Measurements from ENCODE around the gene STARD13.
"Not testable (repeated sequence)": the region's sequence is repeated elsewhere in the genome, so short reads cannot be mapped to it uniquely, and the experiment has no call there.

The STARD13 gene

DNA sequence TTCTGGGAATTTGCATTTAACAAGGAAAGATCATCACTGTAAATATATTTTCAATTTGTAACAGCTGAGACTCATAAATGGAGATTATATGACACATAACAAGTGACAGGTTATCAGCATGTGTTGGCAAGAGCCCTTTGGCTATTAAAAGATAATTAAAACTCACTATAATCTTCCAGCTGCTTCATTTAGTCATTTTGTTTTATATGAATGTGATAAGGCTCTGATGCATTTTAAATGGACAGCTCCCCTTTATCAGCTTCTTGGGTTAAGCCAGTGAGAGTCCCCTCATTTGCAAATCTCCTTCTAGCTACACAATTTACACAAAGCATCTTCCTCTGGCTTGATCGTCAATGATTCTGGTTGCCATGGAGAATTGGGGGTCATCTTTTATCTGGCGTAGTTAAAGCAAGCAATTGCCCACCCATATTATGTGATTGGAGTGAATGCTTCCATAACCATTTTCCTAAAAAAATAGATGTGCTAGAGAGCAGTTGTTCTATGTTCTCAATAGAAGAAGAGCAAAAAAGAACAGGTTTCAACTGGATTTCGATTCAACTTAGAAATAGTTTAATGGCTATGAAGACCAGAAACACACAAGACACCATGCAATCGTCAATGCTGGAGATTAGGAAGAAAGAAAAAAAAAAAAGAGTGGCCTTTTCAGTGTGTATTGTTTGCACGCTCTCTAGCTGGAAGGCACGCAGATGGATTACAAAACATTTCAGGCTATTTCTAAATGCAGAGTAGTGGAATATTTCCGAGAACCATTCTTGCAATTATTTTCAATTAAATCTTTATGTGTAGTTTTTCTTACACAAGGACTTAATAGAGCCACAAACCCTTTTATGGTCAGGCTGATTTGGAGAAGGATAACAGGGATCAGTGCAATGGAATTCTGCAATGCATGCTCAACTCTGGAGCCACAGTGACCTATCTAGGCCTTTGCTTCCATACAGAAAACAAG is 27.4 kb downstream of the STARD13 start:
- DNase-seq (ENCODE audit: low read depth in 2 of 2): no peak

DNA sequence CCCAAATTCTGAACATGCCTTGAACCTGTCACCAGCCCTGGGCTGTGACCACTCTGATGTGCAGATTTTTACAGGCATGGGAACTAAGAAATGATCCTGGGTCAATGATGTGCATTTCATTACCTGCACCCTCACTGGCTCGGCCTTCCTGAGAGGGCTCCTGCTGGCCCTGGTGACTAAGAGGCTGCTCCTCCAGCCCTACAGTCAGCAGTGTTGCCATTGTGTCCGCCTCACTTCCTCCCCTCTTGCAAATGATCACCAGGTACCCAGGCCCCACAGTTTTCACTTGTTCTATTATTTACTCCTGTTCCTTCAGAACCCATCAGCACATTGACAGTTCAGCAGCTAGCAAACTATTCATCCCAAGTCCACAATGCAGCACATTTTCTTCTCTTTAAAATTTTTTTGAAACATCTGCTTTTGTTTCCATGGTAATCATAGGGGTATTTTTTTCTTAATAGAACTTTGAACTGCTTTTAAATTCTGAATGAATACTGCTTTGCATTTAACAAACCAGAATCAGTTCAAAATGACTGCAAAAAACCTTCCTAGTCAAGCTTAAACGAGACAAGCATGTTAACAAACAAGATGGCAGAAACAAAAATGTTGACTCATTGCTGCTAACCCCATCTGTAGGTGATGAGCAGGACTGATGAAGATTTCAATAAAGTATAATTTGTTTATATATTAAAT is 29.3 kb downstream of the STARD13 start:
- no peak for DNase-seq (ENCODE audit: low read depth in 2 of 2)

DNA sequence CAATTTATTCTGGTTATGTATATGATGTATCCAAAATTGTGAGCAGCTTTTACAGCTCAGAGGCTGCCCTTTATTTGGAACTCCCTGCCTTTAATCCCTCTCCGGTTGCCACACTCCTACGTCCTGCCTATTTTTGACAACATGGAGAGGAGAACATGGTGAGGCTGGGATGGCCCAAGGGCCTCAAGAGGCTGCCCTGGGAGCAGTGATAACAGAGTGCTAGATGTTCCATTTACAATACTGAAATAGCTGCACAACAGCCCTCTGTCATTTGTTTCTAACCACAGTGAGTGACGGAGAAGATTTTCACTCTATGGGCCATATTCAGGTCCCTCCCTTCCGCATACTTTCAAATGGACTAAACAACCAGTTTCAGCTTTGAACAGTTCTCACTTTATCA is 33.4 kb downstream of the STARD13 start:
- no peak for DNase-seq (ENCODE audit: low read depth in 2 of 2)

DNA sequence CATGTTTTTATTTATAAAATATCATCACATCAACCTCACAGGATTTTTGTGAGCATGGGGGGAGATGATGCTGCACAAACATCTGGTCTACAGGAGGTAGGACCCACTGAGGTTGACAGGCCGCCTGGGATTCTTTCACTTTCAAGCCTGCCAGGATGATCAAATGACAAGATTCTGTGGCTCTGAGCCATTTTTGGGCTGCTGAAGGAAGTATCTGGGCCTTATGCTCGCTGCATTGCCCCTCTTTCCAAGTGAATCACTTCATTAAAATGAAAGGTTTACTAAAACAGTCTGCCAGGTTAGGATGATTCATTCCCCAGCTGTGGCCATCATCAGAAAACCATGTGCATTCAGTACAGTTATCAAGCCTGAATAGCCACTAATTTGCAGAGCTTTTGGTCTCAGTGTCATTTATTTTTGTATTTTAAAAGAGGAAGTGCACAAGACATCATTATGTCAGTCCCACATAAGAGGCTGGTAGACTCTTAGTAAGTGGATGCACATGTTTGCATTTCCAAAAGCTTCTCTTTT is 34.4 kb downstream of the STARD13 start:
- no peak for DNase-seq (ENCODE audit: low read depth in 2 of 2)

DNA sequence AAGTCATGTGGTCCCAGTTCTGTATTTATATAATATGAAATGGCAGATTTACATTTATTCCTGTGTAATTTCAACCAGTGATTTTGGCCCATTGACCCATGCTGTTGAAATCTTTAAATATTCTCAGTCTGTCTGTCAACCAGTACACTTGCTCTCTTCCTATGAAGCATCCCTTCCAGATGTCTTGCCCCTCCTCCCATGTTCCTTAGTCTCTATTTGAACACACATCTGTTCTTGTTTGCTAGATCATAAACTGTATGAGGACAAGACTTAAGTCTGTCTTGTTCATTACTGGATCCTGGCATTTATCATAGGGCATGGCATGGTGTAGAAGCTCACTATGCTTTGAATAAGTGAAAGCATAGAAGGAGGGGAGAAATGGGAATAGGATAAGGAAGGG is 34.9 kb downstream of the STARD13 start:
- DNase-seq (ENCODE audit: low read depth in 2 of 2): no peak

DNA sequence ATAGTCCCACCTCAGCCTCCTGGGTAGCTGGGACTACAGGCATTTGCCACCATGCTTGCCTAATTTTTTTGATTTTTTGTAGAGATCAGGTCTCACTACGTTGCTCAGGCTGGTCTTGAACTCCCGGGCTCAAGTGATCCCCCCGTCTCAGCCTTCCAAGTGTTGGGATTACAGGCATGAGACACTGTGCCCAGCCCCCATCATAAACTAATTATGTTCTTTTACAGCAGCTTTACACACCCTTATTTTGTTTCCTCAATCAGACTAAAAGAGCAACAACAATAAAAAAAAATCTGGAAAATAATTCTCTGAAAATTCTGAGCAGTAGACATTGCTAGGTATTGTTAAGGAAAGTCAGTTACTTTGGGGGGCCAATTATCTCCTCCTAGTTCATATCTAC is 35.7 kb downstream of the STARD13 start:
- DNase-seq (ENCODE audit: low read depth in 2 of 2): no peak

DNA sequence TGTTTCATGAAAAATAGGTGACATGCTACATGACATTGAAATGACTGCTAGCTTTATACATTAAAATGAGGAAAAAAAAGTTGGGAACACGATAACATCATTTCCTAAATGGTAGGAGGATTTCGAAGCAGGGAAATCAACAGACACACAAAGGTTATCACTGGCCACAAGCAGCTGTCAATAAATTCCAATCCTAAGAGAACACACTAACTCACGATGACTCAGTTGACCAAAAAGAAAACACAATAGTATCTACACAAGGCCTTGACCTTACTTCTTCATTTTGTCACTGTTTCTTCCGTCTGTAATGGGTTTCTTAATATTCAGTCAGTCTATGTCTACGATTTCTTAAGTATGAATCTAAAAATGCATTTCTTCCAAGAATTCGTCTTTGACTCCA is 36.5 kb downstream of the STARD13 start:
- DNase-seq (ENCODE audit: low read depth in 2 of 2): no peak

DNA sequence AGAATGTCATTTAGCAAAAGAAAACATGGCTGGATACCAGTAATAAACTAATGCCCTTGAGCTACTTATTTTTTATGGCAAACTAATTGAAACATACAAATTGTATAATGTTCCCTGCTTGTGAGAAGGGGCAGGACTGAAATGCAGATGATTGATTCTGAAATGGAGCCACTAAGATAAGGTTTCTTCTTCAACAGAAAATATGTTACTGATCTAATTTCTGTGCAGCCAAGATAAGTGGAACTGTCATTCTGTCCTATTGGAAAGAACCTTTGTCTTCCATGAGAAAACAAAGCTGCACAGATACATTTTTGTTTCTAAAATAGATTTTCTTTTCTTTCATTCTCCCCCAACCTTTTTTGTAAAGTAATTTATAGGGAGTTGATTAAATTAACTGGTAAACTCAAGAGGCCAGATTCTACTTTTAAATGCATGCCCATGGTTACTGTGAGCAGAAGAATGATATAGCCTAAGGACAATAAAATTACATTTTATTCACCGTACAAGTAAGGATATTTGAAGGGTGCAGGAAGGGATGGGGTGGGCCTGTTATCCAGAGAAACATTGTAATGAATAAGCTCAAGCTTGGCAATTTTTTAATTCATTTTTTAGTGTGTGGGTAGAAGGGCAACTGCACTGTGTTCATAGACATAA is 39.9 kb downstream of the STARD13 start:
- DNase-seq (ENCODE audit: low read depth in 2 of 2): no peak

DNA sequence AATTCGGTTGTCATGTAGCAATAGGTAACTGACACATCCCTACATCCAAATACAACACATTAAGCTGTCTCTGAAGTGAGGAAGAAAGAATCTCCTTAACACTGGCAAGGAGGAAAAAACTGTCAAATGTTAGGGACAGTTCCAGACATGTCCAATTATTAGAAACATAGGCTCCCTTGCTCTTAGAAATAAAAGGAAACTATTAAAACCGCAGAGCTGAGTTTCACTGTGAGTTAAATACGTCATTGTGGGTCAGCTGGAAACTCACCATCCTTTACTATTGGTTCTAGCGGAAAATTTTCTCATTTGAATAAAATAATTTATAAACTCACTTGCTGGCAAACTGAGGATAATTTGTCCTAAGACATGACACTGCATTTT is 40.7 kb downstream of the STARD13 start:
- no peak for DNase-seq (ENCODE audit: low read depth in 2 of 2)

DNA sequence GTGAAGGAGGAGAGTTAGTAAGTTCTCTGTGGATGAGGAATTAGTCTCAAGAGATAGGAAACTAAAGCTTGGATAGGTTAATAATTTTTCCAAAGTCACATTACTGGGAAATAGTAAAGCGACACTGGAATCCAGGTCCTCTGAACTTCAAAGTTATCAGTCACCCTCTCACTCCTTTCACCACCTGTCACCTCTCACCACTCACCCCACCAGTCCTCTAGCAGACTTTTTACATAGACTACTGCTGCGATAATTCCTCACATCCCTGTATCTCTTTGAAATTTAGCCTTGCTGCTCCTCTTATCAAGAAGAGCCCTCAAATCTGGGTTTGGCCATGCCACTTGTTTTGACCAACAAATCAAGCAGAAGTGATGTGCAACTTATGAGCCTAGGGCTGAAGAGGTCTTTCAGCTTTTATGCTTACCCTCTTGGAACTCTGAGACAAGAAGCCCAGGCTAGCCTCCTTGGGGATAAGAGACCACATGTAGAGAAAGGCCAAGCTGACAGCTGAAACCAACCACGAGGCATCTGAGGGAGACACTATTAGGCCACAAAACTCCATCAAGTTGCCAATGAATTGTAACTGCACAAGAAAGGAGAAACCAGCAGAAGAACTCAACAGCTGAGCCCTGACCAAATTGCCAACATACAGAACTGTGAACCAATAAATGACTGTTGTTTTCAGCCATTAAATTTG is 41.2 kb downstream of the STARD13 start:
- no peak for DNase-seq (ENCODE audit: low read depth in 2 of 2)

DNA sequence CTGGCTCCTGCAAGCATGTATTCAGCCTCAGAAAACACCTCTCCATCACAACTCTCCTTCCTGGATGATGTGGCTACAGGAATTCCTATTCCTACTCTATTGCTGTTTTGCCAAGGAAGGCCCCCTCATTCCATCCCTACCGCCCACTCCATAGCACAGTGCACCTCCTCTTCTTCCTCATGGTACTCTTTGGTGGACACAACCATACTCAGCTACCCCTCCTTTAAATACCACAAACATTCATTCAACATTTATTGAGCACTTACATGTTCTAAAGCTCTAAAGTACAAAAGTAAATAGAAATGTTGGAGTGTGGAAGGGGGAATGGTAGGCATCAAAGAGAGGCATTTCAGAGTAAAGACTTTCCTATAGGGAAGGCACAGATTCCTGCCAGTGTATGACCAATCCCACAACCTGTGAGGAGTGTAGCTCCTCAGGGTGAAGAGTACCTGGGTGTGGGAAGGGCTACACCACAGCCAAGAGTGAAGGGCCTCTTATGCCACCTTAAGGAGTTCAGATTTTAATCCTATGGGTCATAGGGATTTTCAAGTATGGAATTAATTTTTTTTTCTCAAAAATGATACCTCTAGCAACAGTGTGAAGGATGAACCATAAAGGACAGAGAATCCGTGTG is 42.5 kb downstream of the STARD13 start:
- no peak for DNase-seq (ENCODE audit: low read depth in 2 of 2)

DNA sequence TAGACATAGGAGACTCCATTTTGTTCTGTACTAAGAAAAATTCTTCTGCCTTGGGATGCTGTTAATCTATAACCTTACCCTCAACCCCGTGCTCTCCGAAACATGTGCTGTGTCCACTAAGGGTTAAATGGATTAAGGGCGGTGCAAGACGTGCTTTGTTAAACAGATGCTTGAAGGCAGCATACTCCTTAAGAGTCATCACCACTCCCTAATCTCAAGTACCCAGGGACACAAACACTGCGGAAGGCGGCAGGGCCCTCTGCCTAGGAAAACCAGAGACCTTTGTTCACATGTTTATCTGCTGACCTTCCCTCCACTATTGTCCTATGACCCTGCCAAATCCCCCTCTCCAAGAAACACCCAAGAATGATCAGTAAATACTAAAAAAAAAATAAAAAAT is 43.2 kb downstream of the STARD13 start:
- DNase-seq (ENCODE audit: low read depth in 2 of 2): not testable (repeated sequence)

DNA sequence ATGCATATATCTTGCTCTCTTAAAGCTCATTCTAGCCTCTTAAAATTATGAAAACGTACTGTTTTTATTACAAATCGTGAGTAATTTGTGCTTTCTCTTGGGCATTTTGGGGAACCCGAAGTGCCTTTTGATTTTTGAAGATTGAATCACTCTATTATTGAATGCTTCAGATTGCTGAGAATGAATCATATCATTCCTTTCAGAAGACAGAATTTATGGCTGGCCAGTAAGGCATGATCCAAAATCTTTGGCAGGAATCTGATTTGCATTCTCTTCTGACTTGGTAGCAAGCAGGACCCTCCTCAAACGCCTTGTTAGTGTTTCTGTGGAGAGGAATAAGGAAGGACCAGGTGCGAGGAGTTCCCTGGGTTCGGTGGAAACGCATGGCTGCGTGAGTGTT is 49.5 kb downstream of the STARD13 start:
- DNase-seq (ENCODE audit: low read depth in 2 of 2): no peak

DNA sequence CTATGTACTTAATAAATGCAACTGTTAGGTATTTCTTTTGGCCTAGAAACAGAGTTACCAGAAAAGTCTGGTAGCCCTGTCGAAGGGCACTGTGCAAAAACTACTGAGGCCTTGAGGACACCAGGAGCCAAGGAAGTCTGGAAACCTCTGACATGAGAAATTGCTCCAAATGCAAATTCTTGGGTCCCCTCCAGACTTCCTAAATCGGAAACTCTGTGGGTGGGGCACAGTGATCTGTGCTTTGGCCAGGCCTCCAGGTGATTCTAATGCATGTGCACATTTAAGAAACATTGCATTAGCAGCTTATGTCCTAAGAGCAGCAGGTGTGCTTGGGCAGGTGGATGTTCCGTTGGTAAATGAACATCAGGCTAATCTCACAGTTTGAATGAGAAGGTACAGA is 50.0 kb downstream of the STARD13 start:
- no peak for DNase-seq (ENCODE audit: low read depth in 2 of 2)

DNA sequence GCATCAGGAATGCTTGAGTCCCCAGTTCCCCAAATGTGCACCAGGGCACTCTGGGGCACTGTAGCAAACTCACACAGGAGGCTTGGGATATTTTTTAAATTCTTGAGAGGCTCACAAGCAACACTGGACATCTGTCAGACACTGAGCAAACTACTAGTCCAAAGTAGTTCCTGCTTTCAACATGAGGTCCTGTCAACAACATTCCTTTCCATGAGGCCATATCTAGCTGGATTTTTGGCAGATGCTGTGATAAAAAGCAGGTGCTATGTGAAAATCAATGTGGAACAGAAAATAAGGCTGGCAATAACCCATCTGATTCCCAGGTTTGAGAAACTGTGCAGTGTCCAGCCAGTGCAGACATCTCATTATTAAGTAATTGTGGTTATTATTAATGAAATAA is 50.5 kb downstream of the STARD13 start:
- DNase-seq (ENCODE audit: low read depth in 2 of 2): no peak

DNA sequence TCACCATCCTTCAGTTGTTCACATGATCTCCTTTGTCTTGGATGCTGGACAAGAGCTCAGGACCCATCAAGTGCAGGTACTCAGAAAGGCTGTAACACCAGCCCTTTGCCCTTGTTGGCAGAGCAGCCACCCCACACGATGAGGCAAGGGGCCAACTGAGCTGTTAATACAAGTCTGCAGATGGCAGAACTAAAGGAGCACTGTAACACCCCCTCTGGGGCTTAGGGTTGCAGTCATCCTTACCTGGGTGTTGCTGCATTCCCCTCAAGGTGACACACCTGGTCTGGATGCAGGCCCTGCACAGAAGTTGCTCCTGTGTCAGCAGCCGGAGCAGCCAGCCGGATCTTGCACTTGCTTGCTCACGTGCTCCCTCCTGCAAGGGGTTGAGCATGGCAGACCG is 52.0 kb downstream of the STARD13 start:
- DNase-seq (ENCODE audit: low read depth in 2 of 2): no peak

DNA sequence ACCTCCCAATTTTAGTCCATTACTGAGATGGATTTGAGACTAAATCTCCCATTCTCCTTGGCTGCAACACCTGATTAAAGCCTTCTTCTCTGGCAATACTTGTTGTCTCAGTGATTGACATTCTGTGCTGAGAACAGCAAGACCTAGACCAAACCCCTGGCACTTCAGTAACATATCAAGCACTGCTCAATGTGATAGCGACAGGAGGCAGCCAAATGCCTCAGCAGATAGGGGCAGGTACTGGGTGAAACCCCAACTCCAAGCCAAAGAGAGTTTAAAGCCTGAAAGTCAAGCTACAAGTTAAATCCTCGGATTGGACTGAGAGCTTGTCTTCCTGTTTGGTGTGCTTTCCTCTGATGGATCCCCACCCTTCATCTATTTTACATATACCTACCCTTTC is 52.7 kb downstream of the STARD13 start:
- no peak for DNase-seq (ENCODE audit: low read depth in 2 of 2)

DNA sequence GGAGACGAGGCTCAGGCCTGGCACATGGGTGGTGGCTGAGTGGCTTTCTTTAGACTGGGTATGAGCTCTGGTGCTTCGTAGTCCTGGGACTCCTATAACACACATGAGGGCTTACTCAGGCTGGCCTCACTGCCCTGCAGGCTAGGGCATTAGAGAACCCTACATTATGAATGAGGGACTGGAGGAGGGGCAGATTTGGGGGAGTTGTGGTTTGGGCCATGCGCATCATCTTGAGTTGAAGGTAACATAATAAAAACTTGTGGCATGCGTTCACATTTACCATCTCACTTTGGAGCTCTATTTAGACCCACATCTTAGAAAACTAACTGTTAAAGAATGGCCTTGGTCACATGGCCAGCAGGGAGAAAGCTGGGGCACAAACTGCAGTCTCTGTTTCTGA is 54.2 kb downstream of the STARD13 start:
- no peak for DNase-seq (ENCODE audit: low read depth in 2 of 2)

DNA sequence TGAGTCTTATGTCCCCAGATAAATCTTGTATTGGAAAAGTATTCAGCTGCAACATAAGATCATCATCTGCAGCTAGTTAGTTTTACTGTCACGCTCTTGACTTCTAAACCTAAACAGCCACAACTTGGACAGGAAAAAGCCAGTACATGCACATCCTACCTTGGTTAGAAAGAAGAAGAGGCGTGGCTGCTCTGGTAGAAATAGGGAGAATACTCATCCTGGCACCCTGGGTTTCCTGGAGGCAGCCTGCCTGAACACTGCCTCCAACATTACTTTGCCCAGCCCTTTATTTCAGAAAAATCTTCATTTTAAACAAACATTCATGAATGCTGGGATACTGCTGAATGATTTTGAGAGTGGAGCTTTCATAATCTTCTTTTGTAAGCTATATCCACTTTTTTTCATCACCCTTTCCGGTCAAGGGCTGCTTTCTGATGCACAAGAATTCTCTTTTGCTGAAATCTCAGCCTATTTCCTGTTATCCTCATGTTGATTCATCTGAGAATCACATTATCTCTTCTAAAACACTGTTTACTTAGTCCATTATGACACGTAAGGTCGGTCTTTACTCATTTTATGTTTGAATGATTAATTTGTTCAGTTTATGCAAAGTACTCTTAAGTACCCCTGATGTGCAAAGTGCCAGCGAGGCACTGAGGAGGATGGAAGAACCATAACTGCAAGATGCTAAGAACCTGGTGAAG is 55.2 kb downstream of the STARD13 start:
- no peak for DNase-seq (ENCODE audit: low read depth in 2 of 2)

DNA sequence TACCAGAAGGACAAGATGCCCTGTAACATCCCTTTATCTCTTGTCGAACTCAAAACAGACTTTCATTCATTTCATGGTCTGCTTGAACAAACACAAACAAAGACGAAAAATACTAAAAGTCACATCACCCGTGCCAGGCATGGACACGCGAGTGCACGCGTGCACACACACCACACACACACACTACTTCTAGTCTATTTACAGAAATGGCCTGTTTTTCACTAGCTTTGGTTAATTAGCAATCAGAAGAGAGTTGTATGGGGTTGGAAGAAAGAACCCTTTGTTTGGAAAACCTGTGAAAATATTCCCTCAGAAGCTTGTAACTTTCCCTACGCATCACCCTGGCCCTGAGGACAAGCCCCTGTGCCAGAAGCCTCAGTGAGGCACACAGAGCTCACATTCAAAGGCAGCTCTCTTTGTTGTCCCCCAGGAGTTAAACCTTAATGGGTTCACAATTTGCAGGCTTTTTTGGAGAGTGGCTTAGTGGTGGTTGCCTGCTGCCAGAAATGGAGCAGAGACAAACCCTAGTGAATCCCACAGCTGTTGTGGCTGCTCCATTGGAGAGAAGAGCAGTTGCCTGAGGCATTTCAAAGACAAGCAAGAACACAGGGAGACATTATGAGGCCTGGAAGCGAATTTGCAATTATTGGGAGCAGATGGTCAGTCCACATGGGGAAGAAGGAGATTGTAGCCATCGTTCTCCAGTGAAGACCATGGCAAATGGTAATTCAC is 55.9 kb downstream of the STARD13 start:
- no peak for DNase-seq (ENCODE audit: low read depth in 2 of 2)
